ENCODE measurements around the gene WDR88. TPM values are rescaled to one million over a fixed set of nuclear protein-coding genes. Genes with fewer than 3 reads are reported as not detected.

WDR88 gene, protein sequence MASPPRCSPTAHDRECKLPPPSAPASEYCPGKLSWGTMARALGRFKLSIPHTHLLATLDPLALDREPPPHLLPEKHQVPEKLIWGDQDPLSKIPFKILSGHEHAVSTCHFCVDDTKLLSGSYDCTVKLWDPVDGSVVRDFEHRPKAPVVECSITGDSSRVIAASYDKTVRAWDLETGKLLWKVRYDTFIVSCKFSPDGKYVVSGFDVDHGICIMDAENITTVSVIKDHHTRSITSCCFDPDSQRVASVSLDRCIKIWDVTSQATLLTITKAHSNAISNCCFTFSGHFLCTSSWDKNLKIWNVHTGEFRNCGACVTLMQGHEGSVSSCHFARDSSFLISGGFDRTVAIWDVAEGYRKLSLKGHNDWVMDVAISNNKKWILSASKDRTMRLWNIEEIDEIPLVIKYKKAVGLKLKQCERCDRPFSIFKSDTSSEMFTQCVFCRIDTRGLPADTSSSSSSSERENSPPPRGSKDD
- polyA plus RNA-seq (2012; ENCODE audit: low read depth, missing spikeins), result 0.21 TPM

- no peak for FAIRE-seq
- no peak for DNase-seq (ENCODE audit: insufficient read length, low spot score)
These were observed at the start of gene WDR88 for GRCh38 chr19:33132021-33132420. Gene WDR88, plus strand, starts transcription at chr19:33132114. Its CDS starts 56 bp downstream, at chr19:33132170.

DNA sequence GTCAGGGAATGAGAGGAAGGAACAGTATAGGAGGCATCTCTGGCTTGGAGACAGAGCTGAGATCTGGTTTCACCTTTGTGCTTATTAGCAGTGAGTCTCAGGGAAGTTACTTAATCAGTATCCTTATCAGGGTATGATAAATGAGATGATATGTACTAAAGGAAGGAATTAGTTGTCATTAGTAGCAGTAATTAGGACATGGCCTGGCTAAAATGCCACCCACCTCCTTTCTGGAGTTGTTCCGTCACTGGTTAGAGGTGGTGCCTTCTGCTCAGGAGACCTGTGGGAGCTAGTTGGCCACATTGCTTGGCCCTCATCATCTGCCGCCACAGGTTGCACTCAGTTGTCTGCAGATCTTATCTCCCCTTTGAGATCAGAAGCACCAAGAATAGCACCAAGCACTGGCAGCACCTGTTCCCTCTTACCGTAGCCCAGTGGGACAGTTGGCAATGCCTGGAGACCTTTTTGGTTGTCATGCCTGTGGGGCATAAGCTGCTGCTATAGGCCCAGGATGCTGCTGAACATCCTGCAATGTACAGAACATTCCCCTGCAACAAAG is 46.3 kb upstream of the WDR88 start:
- TF ChIP-seq SPI1 (IDR thresholded peaks at IDR 0.05; ENCODE audit: low read depth, low read length) (no peak), POU2F2 (IDR thresholded peaks at IDR 0.05; ENCODE audit: low read depth, low read length) (no peak), POLR2AphosphoS5 (IDR thresholded peaks at IDR 0.05; ENCODE audit: low read depth, low read length) (no peak), PAX5 (IDR thresholded peaks at IDR 0.05; ENCODE audit: insufficient read depth, low read length, severe bottlenecking) (no peak), TAF1 (IDR thresholded peaks at IDR 0.05; ENCODE audit: low read depth, low read length) (no peak), POLR2A (IDR thresholded peaks at IDR 0.05; ENCODE audit: low read depth, low read length) (no peak)
- DNase-seq (ENCODE audit: insufficient read length, low spot score) (no peak), FAIRE-seq (no peak)

More at GRCh38 chr19:33132021-33132420, at the start of gene WDR88:
- no peak for TF ChIP-seq TAF1 (IDR thresholded peaks at IDR 0.05; ENCODE audit: low read depth, low read length)
- TF ChIP-seq PAX5 (IDR thresholded peaks at IDR 0.05; ENCODE audit: insufficient read depth, low read length, severe bottlenecking), result no peak
- TF ChIP-seq POU2F2 (IDR thresholded peaks at IDR 0.05; ENCODE audit: low read depth, low read length), result no peak
- TF ChIP-seq SPI1 (IDR thresholded peaks at IDR 0.05; ENCODE audit: low read depth, low read length), result no peak
- TF ChIP-seq POLR2AphosphoS5 (IDR thresholded peaks at IDR 0.05; ENCODE audit: low read depth, low read length), result no peak
- TF ChIP-seq POLR2A (IDR thresholded peaks at IDR 0.05; ENCODE audit: low read depth, low read length), result no peak

DNA sequence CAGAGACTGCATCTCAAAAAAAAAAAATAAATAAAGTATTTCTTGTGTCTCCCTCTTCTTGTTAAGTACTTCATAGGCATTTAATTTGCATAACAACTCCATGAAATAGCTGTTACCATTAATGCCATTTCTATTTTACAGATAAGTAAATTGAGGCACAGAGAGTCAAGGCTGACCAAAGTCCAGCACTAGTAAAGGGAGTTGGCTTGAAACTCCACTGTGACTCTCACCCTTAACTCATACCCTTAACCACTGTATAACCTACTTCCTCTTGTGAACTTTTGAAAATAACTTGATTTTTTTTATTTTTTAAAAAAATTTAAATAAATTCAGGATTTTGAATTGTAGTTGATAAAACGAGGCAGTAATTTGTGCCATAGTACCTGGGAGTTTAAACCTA is 45.0 kb upstream of the WDR88 start:
- FAIRE-seq (no peak), DNase-seq (ENCODE audit: insufficient read length, low spot score) (no peak)
- no peak for TF ChIP-seq PAX5 (IDR thresholded peaks at IDR 0.05; ENCODE audit: insufficient read depth, low read length, severe bottlenecking)
- no peak for TF ChIP-seq POU2F2 (IDR thresholded peaks at IDR 0.05; ENCODE audit: low read depth, low read length)
- TF ChIP-seq TAF1 (IDR thresholded peaks at IDR 0.05; ENCODE audit: low read depth, low read length), result no peak
- TF ChIP-seq POLR2AphosphoS5 (IDR thresholded peaks at IDR 0.05; ENCODE audit: low read depth, low read length), result no peak
- no peak for TF ChIP-seq POLR2A (IDR thresholded peaks at IDR 0.05; ENCODE audit: low read depth, low read length)
- no peak for TF ChIP-seq SPI1 (IDR thresholded peaks at IDR 0.05; ENCODE audit: low read depth, low read length)

GRCh38 chr19:33089010-33089409 is 42.9 kb upstream of the WDR88 start:
- no peak for FAIRE-seq
- TF ChIP-seq SPI1 (IDR thresholded peaks at IDR 0.05; ENCODE audit: low read depth, low read length) (no peak), POU2F2 (IDR thresholded peaks at IDR 0.05; ENCODE audit: low read depth, low read length) (no peak), PAX5 (IDR thresholded peaks at IDR 0.05; ENCODE audit: insufficient read depth, low read length, severe bottlenecking) (no peak), TAF1 (IDR thresholded peaks at IDR 0.05; ENCODE audit: low read depth, low read length) (no peak), POLR2AphosphoS5 (IDR thresholded peaks at IDR 0.05; ENCODE audit: low read depth, low read length) (no peak), POLR2A (IDR thresholded peaks at IDR 0.05; ENCODE audit: low read depth, low read length) (no peak)
- no peak for DNase-seq (ENCODE audit: insufficient read length, low spot score)

- FAIRE-seq (no peak), DNase-seq (ENCODE audit: insufficient read length, low spot score) (no peak)
- TF ChIP-seq POU2F2 (IDR thresholded peaks at IDR 0.05; ENCODE audit: low read depth, low read length), result no peak
- no peak for TF ChIP-seq TAF1 (IDR thresholded peaks at IDR 0.05; ENCODE audit: low read depth, low read length)
- TF ChIP-seq POLR2AphosphoS5 (IDR thresholded peaks at IDR 0.05; ENCODE audit: low read depth, low read length), result no peak
- TF ChIP-seq POLR2A (IDR thresholded peaks at IDR 0.05; ENCODE audit: low read depth, low read length), result no peak
- TF ChIP-seq SPI1 (IDR thresholded peaks at IDR 0.05; ENCODE audit: low read depth, low read length), result no peak
- no peak for TF ChIP-seq PAX5 (IDR thresholded peaks at IDR 0.05; ENCODE audit: insufficient read depth, low read length, severe bottlenecking)
These were observed 41.7 kb upstream of the WDR88 start for GRCh38 chr19:33090179-33090578.

DNA sequence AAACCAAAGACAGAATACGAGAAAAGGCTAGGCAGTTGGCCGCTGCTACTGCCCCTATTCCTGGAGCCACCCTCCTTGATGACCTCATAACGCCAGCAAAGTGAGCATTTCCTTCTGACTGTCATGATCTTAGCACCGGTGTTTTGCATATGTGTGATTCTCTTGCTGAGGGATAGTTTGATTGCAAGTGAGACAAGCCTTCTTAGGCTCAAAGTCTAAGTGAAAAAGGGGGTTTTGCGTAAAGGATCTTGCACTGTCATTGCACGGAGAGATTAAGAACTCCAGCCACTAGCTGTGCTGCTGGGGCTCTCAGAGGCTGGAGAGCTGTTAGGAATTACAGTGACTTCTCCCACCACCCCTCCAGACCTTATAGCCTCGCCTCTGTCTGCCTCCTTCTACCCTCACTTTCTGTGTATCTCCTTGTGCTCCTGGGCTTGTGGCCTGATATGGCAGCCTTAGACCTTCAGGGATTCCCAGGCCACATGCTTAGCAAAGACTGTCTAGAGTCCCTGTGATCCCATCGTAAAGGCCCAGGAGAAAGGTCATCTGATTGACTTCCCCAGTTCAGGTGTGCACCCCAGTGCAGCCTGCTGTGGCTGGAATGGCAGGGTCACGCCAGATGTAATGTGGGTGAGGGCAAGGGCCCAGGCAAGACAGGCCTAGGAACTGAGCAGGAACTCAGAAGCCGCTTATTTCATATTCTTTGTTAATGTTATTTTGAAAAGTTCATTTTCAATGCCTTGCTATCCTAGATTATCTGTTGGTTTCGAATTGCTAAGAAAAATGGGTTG is 38.3 kb upstream of the WDR88 start:
- DNase-seq (ENCODE audit: insufficient read length, low spot score) (no peak), FAIRE-seq (no peak)
- TF ChIP-seq POU2F2 (IDR thresholded peaks at IDR 0.05; ENCODE audit: low read depth, low read length) (no peak), POLR2AphosphoS5 (IDR thresholded peaks at IDR 0.05; ENCODE audit: low read depth, low read length) (no peak), POLR2A (IDR thresholded peaks at IDR 0.05; ENCODE audit: low read depth, low read length) (no peak), PAX5 (IDR thresholded peaks at IDR 0.05; ENCODE audit: insufficient read depth, low read length, severe bottlenecking) (no peak), SPI1 (IDR thresholded peaks at IDR 0.05; ENCODE audit: low read depth, low read length) (no peak), TAF1 (IDR thresholded peaks at IDR 0.05; ENCODE audit: low read depth, low read length) (no peak)

DNA sequence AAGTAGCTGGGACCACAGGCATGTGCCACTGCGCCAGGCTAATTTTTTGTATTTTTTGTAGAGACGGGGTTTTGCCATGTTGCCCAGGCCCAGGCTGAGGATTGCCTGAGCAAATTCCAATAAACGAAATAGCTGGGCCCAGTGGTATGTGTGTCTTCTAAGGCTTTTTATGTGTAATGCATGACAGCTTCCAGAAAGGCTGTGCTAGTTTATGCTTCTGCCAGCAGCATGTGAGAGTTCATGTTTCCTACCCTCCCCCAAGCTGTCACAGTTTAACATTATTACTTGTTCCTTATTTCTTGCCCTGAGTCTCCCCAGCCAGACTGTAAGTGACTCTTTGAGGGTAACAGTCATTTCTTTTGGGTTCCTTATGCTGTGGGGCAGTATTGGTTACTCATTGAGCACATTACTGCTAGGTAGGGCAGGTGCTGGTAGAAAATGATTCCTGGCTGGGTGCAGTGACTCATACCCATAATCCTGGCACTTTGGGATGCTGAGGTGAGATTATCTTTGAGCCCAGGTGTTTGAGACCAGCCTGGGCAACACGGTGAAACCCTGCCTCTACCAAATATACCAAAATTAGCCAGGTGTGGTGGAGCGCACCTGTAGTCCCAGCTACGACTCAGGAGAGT is 37.4 kb upstream of the WDR88 start:
- DNase-seq (ENCODE audit: insufficient read length, low spot score), result no peak
- FAIRE-seq, result no peak
- TF ChIP-seq TAF1 (IDR thresholded peaks at IDR 0.05; ENCODE audit: low read depth, low read length), result no peak
- no peak for TF ChIP-seq POLR2AphosphoS5 (IDR thresholded peaks at IDR 0.05; ENCODE audit: low read depth, low read length)
- no peak for TF ChIP-seq PAX5 (IDR thresholded peaks at IDR 0.05; ENCODE audit: insufficient read depth, low read length, severe bottlenecking)
- no peak for TF ChIP-seq SPI1 (IDR thresholded peaks at IDR 0.05; ENCODE audit: low read depth, low read length)
- TF ChIP-seq POLR2A (IDR thresholded peaks at IDR 0.05; ENCODE audit: low read depth, low read length), result no peak
- no peak for TF ChIP-seq POU2F2 (IDR thresholded peaks at IDR 0.05; ENCODE audit: low read depth, low read length)

- TF ChIP-seq SPI1 (IDR thresholded peaks at IDR 0.05; ENCODE audit: low read depth, low read length) (no peak), POLR2A (IDR thresholded peaks at IDR 0.05; ENCODE audit: low read depth, low read length) (no peak), POU2F2 (IDR thresholded peaks at IDR 0.05; ENCODE audit: low read depth, low read length) (no peak), TAF1 (IDR thresholded peaks at IDR 0.05; ENCODE audit: low read depth, low read length) (no peak), PAX5 (IDR thresholded peaks at IDR 0.05; ENCODE audit: insufficient read depth, low read length, severe bottlenecking) (no peak), POLR2AphosphoS5 (IDR thresholded peaks at IDR 0.05; ENCODE audit: low read depth, low read length) (no peak)
- FAIRE-seq (no peak), DNase-seq (ENCODE audit: insufficient read length, low spot score) (no peak)
These were observed 35.9 kb upstream of the WDR88 start for GRCh38 chr19:33096005-33096404.

Measured in GM12891 (cell line).